HG03342 (cell line): ENCODE measurements around the gene CACNG1.
"Not testable (repeated sequence)": the region's sequence is repeated elsewhere in the genome, so short reads cannot be mapped to it uniquely, and the experiment has no call there.

Experiments
- ATAC-seq: cut with Tn5 transposase; IDR thresholded peaks from one replicate; pipeline ENCODE4 v1.9.1; 2021; ENCODE audit warnings: mild to moderate bottlenecking, moderate library complexity; ENCODE audit not compliant: unreplicated experiment

Gene CACNG1

GRCh38 chr17:67074781-67075180 is 30.4 kb downstream of the CACNG1 start:
- ATAC-seq, result no peak

- no peak for ATAC-seq
Observed at GRCh38 chr17:67076290-67076689, 31.9 kb downstream of the CACNG1 start.

- no peak for ATAC-seq
Observed at GRCh38 chr17:67078292-67078691, 33.9 kb downstream of the CACNG1 start.

- ATAC-seq, result no peak
Observed at GRCh38 chr17:67079491-67079890, 35.1 kb downstream of the CACNG1 start.

- ATAC-seq, result no peak
Observed at GRCh38 chr17:67080804-67081203, 36.5 kb downstream of the CACNG1 start.

GRCh38 chr17:67082107-67082506 is 37.8 kb downstream of the CACNG1 start:
- ATAC-seq, result peak; percentile 68

- ATAC-seq, result no peak
Observed at GRCh38 chr17:67085406-67085805, 41.1 kb downstream of the CACNG1 start.

- no peak for ATAC-seq
Observed at GRCh38 chr17:67088639-67089038, 44.3 kb downstream of the CACNG1 start.

GRCh38 chr17:67090341-67090740 is 46.0 kb downstream of the CACNG1 start:
- ATAC-seq, result no peak

GRCh38 chr17:67092291-67092690 is 47.9 kb downstream of the CACNG1 start:
- no peak for ATAC-seq

GRCh38 chr17:67092710-67093109 is 48.4 kb downstream of the CACNG1 start:
- not testable (repeated sequence) for ATAC-seq

- ATAC-seq, result no peak
Observed at GRCh38 chr17:67093348-67093747, 49.0 kb downstream of the CACNG1 start.

- ATAC-seq, result not testable (repeated sequence)
Observed at GRCh38 chr17:67095291-67095690, 50.9 kb downstream of the CACNG1 start.

GRCh38 chr17:67095803-67096202 is 51.4 kb downstream of the CACNG1 start:
- ATAC-seq, result no peak

GRCh38 chr17:67096609-67097008 is 52.3 kb downstream of the CACNG1 start:
- ATAC-seq, result no peak

GRCh38 chr17:67098006-67098405 is 53.7 kb downstream of the CACNG1 start:
- ATAC-seq, result no peak

GRCh38 chr17:67104641-67105040 is 60.3 kb downstream of the CACNG1 start:
- ATAC-seq, result not testable (repeated sequence)

- ATAC-seq, result no peak
Observed at GRCh38 chr17:67105213-67105612, 60.9 kb downstream of the CACNG1 start.
